G401 (cell line): ENCODE data around the gene PIK3R2. TPM values are rescaled to one million over a fixed set of nuclear protein-coding genes. Genes with fewer than 3 reads are reported as not detected.
"Not testable (repeated sequence)": the region's sequence is repeated elsewhere in the genome, so short reads cannot be mapped to it uniquely, and the experiment has no call there.

Source experiments
- DNase-seq: peaks from one replicate; pipeline ENCODE4 v3.0.0-alpha.2; 2015; ENCODE audit warnings: low spot score
- in situ Hi-C: cut with HindIII; loops from 2 replicates; pipeline ENCODE4 v1.10.0; 2016; ENCODE audit warnings: low sequenced_read_pairs, mixed read lengths
- total RNA-seq: library from RNA; depleted of rRNA; stranded (reverse); fragments of >200 nt; shearing (Covaris generic); gene quantifications from 2 replicates; pipeline ENCODE4 v1.2.3, GENCODE V29; 2014

Gene PIK3R2
- total RNA-seq, 1 experiment from 2014 or later: 7.9 TPM

DNA sequence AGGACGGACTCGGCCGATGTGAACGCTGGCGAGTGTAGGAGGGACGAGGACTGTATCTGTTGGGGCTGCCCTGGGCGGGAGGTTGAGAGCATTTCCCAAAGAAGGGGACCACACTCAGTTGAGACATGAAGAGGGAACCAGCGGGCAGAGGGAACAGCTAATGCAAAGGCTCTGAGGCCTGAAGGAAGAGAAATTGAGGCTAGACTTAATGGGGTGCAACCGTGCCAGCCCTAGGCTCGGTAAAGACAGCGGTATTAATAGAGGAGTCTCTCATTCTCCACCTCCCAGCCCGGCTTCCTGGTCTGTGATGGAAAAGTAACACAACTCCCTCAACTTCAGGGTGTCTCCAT is 41.2 kb downstream of the PIK3R2 start:
- no peak for DNase-seq
- in situ Hi-C loops: no loop called here

GRCh38 chr19:18194554-18195238 is 41.7 kb downstream of the PIK3R2 start:
- DNase-seq: no peak

GRCh38 chr19:18196511-18196845 is 43.5 kb downstream of the PIK3R2 start:
- no peak for DNase-seq
- in situ Hi-C loops: no loop called here

More at GRCh38 chr19:18194554-18195238, 41.7 kb downstream of the PIK3R2 start:
- in situ Hi-C loops: no loop called here

DNA sequence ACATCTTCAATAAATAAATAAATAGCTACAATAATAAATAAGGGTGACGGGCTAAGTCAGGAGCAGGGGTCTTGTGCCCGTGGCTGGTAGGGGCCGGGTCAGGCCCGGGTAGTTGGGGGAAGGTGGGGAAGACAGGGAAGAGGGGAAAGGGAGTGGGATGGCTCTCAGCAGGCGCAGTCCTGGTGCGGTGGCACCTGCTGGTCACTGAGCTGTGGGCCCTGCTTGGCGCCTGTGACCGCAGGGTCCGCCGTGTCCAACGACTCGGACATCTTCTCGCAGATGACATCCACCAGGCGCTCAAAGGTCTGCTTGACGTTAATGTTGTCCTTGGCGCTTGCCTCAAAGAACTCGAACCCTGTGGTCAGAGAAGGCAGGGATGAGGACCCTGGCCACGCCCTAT is 44.3 kb downstream of the PIK3R2 start:
- in situ Hi-C loops: no loop called here
- DNase-seq: no peak

- DNase-seq: no peak
- in situ Hi-C loops: no loop called here
These were observed 45.0 kb downstream of the PIK3R2 start for GRCh38 chr19:18197941-18198340.

GRCh38 chr19:18198374-18198773 is 45.4 kb downstream of the PIK3R2 start:
- no peak for DNase-seq
- in situ Hi-C loops: no loop called here

DNA sequence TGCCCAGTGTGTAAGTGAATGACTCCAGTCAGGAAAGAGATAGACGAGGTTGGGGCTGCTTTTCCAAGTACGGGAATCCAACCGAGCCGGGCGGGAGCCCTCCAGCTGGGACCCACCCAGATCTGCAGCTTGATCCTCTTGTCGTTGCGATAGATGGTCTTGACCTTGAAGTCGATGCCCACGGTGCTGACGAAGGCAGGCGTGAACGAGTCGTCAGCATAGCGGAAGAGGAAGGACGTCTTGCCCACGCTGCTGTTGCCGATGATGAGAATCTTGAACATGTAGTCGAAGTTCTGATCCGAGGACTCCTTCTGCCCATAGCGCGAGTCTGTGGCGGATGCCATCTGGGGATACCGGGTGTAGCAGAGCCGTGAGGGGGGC is 49.4 kb downstream of the PIK3R2 start:
- no peak for DNase-seq
- in situ Hi-C loops: no loop called here

- DNase-seq: peak; percentile 44
- in situ Hi-C loops: no loop called here
These were observed 49.9 kb downstream of the PIK3R2 start for GRCh38 chr19:18202778-18203407.

- in situ Hi-C loops: no loop called here
- DNase-seq: peak; percentile 64
These were observed 50.5 kb downstream of the PIK3R2 start for GRCh38 chr19:18203408-18203862.

GRCh38 chr19:18203863-18204393 is 51.0 kb downstream of the PIK3R2 start, which contains the start of gene RAB3A:
TSS of gene RAB3A (minus strand) at chr19:18204042. CDS start at chr19:18202740, 1,302 bp downstream.
- in situ Hi-C loops: no loop called here
- peak; percentile 100 for DNase-seq

DNA sequence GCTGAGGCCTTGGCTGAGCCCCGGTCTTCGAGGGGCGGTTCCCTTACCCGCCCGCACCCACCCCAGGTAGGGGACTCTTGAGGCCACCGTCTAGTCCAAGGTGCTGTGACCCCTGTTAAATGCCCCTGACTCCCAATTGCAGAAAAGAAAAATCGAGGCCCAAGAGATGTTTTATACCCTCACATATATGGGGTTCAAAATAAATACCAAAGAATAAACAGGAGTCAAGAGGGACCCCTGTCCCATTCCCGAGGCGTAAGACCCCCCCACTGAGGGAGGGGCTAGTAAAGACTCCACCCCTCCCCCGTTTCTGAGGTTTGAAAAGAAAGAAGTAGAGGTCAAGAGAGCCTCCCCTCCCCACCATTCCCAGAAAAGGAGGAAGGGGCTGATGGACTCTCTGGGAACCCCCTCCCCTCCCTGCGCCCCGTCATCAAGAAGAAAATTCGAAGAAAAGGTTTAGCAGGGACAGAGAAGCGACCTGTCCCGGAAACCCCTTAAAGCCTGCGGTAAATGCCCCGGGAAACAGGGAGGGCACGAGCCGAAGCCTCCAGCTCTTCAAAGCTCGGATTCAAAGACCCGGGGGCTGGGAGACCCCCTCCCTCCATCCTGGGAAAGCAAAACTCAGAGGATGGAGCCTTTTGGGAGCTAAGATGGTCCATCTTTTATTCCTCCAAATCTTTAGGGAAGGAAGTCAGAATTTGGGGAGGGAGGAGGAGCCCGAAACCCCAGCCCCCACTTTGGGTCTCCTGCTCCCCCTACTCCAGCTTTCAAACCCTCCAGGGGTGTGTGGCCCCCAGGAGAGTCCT is 51.6 kb downstream of the PIK3R2 start:
- DNase-seq: no peak
- in situ Hi-C loops: no loop called here

DNA sequence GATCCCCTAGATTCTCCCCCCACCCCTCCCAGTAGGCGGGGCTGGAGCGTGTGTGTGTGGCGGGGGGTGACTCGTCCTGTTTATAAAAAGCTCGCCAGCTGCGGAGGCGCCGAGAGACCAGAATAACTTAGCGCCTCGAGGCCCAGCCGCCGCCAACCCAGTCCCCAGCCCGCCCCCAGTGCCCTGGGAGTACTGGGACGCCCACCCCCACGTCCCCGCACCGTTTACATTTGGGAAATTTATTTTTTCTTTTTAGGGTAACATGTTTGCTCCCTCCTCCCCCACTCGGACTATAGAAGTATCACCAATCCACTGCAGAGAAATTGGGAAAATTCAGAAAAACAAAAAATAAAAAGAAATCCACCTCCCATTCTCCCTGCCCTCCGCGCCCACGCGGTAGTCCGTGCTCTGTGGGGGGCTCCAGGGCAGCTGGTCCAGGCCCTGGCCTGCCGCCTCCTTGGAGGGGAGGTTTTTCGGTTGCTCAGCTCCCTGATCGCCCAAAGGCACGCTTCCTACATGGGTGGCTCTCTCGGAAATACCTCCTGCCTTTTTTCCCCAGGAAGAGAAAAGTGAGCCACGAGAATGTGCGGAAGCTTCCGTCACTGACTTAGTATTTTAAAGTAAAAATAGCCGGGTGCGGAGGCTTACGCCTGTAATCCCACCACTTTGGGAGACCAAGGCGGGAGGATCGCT is 52.4 kb downstream of the PIK3R2 start:
- peak; percentile 55 for DNase-seq
- in situ Hi-C loops: no loop called here

DNA sequence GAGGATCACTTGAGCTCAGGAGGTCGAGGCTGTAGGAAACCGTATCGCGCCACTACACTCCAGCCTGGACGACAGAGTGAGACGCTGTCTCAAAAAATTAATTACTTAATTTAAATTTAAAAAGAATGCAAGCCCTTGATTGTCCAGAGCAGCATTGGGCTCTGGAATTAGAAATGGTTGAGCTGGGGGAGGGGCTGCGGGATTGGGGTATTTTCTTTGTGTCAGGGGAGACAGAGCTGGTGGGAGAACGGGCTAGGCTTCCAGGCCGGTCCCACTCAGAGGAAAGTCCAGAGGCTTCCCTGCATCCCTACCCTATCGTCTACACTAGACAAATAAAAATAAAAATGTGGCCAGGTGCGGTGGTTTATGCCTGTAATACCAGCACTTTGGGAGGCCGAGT is 53.1 kb downstream of the PIK3R2 start:
- in situ Hi-C loops: no loop called here
- DNase-seq: no peak

GRCh38 chr19:18208098-18208951 is 55.4 kb downstream of the PIK3R2 start:
- in situ Hi-C loops: no loop called here
- no peak for DNase-seq

DNA sequence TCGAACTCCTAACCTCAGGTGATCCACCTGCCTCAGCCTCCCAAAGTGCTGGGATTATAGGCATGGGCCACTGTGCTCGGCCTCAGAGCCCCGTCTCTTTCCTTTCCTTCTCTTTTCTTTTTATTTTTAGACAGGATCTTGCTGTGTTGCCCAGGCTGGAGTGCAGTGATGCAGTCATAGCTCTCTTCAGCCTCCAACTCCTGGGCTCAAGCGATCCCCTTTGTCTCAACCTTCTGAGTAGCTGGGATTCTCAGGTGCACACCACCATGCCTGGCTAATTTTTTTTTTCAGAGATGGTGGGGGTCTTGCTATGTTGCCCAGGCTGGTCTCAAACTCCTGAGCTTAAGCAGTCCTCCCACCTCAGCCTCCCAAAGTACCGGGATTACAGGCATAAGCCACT is 56.9 kb downstream of the PIK3R2 start:
- DNase-seq, in situ Hi-C loops: not testable (repeated sequence)

DNA sequence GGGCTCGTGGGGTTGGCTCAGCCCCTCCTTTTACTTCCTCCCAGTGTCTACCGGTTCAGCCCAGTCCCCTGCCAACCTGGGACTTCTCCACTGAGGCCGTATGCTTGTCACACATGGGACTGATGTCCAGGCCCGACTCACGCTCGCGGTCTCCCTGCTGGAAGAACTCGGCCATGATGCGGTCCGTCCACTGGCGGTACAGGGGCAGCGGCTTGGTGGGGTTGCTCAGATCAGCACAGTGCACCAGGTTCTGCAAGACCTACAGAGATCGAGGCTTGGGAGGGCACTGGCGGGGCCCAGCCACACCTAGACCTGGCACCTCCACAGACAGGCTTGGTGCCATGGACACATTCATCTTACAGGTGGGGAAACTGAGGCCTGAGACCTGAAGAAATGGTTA is 58.7 kb downstream of the PIK3R2 start:
- in situ Hi-C loops: no loop called here
- DNase-seq: no peak

GRCh38 chr19:18214779-18215433 is 61.9 kb downstream of the PIK3R2 start:
- no peak for DNase-seq
- in situ Hi-C loops: no loop called here

- in situ Hi-C loops: no loop called here
These were observed 63.8 kb downstream of the PIK3R2 start for GRCh38 chr19:18216789-18217188.

More at GRCh38 chr19:18216789-18217188, 63.8 kb downstream of the PIK3R2 start:
- DNase-seq: no peak
